ENCODE results near the gene COL1A1.

DNA sequence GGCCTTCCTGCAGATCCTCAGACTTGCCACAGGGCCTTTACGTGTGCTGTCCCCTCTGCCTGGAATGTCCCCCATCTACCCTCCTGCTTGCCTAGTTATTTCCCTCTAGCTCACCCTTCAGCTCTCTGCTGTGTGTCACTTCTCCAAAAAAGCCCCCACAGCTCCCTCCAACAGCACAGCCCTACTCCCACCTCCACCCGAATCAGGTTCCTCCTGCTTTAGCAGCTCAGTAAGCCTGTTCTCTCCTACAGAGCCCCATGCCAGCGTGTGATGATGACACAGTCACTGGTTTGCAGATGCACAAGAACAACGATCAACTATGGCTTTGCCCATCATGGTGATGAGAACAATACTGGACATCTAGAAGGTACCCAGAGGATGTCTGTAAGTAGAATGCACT, 64.4 kb downstream of the COL1A1 start:
- no peak for TF ChIP-seq CTCF (IDR thresholded peaks at IDR 0.05; ENCODE audit: low read length)
- TF ChIP-seq EZH2 (IDR thresholded peaks at IDR 0.05; ENCODE audit: borderline replicate concordance, low read length) = no peak

Data from OCI-LY1 (cell line).